ENCODE measurements around the gene CAMKMT. TPM values are rescaled to one million over a fixed set of nuclear protein-coding genes. Genes with fewer than 3 reads are reported as not detected.
A peak's percentile ranks its signal among the peaks of the same experiment; 100 is the strongest.

The CAMKMT gene
- total and polyA plus RNA-seq, 2 donors (not counting 1 experiment from before 2014, with no cell fraction given) = 6.2 to 23.3 TPM

- Histone ChIP-seq H3K27me3 (replicated peaks in 1 of 4; ENCODE audit: control extremely low read depth in 1 of 4, control insufficient read depth in 3 of 4, insufficient read depth in 4 of 4, low read length in 3 of 4) (no peaks in the 10 kb centered on the region), H3K4me3 (ENCODE audit: control extremely low read depth in 1 of 5, extremely low read depth in 1 of 5, insufficient read depth in 1 of 5, low read depth in 2 of 5, low read length in 4 of 5) (no peak overlapping the region), H3K4me2 (replicated peaks; ENCODE audit: low read depth, low read length, poor library complexity, severe bottlenecking) (no peak overlapping the region), H3K79me2 (ENCODE audit: control insufficient read depth, insufficient read depth, low read length) (no peaks in the 10 kb centered on the region), H3K36me3 (replicated peaks in 1 of 2; ENCODE audit: control extremely low read depth in 1 of 2, control insufficient read depth in 1 of 2, extremely low read depth in 1 of 2, insufficient read depth in 2 of 2, low read length in 1 of 2) (no peaks in the 10 kb centered on the region), H3K27ac (ENCODE audit: low read length in 2 of 2) (no peak overlapping the region), H3K9ac (ENCODE audit: low read length) (no peak overlapping the region), H2AFZ (ENCODE audit: insufficient read depth, low read depth, low read length, poor library complexity, severe bottlenecking) (no peak overlapping the region), H4K20me1 (ENCODE audit: control insufficient read depth, insufficient read depth, low read length, poor library complexity, severe bottlenecking) (no peaks in the 10 kb centered on the region), H3K9me3 (ENCODE audit: control extremely low read depth in 1 of 3, control insufficient read depth in 2 of 3, insufficient read depth in 1 of 3, low read length in 2 of 3) (peaks cover 0 to 1% (median 0%) of the 10 kb centered on the region in 3 donors), H3K4me1 (ENCODE audit: control insufficient read depth in 2 of 2, insufficient read depth in 2 of 2, low read length in 2 of 2) (peaks cover 0 to 5% of the 10 kb centered on the region in 2 donors)
- Mint-ChIP-seq H3K27me3 (no peaks in the 10 kb centered on the region), H3K27ac (no peak overlapping the region), H3K9me3 (ENCODE audit: insufficient read depth) (no peaks in the 10 kb centered on the region), H3K4me1 (no peaks in the 10 kb centered on the region), H3K4me3 (no peak overlapping the region)
- ATAC-seq (ENCODE audit: low read depth) (peak; percentile 43), DNase-seq (peak; percentile 29)
- WGBS (ENCODE audit: insufficient coverage) = no CpG with 5 or more reads among the region's 1 CpG
- TF ChIP-seq CTCF (IDR thresholded peaks at IDR 0.05) (no peak), EZH2 (IDR thresholded peaks at IDR 0.05; ENCODE audit: borderline replicate concordance, insufficient read depth, low read depth, low read length, poor library complexity, severe bottlenecking) (no peak)
- CTCF ChIA-PET = interaction anchor here (1.1 to 5.7 kb wide), 5 partner anchors 12 to 397 kb away, joined by 3 to 88 read pairs (median 4); no protein-coding TSS in a partner anchor
- intact Hi-C loops (cut with micrococcal nuclease) = no loop called here
- POLR2A ChIA-PET = no interaction called here
Observed at GRCh38 chr2:44559108-44559507, 197.4 kb downstream of the CAMKMT start.

- peak; percentile 31 for TF ChIP-seq CTCF (IDR thresholded peaks at IDR 0.05)
- TF ChIP-seq EZH2 (IDR thresholded peaks at IDR 0.05; ENCODE audit: borderline replicate concordance, insufficient read depth, low read depth, low read length, poor library complexity, severe bottlenecking) = no peak
- Histone ChIP-seq H3K79me2 (ENCODE audit: control insufficient read depth, insufficient read depth, low read length) (no peaks in the 10 kb centered on the region), H3K9ac (ENCODE audit: low read length) (no peak overlapping the region), H3K36me3 (replicated peaks in 1 of 2; ENCODE audit: control extremely low read depth in 1 of 2, control insufficient read depth in 1 of 2, extremely low read depth in 1 of 2, insufficient read depth in 2 of 2, low read length in 1 of 2) (no peaks in the 10 kb centered on the region), H3K27me3 (replicated peaks in 1 of 4; ENCODE audit: control extremely low read depth in 1 of 4, control insufficient read depth in 3 of 4, insufficient read depth in 4 of 4, low read length in 3 of 4) (no peaks in the 10 kb centered on the region), H4K20me1 (ENCODE audit: control insufficient read depth, insufficient read depth, low read length, poor library complexity, severe bottlenecking) (no peaks in the 10 kb centered on the region), H3K9me3 (ENCODE audit: control extremely low read depth in 1 of 3, control insufficient read depth in 2 of 3, insufficient read depth in 1 of 3, low read length in 2 of 3) (peaks cover 0 to 1% (median 0%) of the 10 kb centered on the region in 3 donors), H2AFZ (ENCODE audit: insufficient read depth, low read depth, low read length, poor library complexity, severe bottlenecking) (no peak overlapping the region), H3K27ac (ENCODE audit: low read length in 2 of 2) (no peak overlapping the region), H3K4me2 (replicated peaks; ENCODE audit: low read depth, low read length, poor library complexity, severe bottlenecking) (no peak overlapping the region), H3K4me3 (ENCODE audit: control extremely low read depth in 1 of 5, extremely low read depth in 1 of 5, insufficient read depth in 1 of 5, low read depth in 2 of 5, low read length in 4 of 5) (no peak overlapping the region), H3K4me1 (ENCODE audit: control insufficient read depth in 2 of 2, insufficient read depth in 2 of 2, low read length in 2 of 2) (peaks cover 0 to 5% of the 10 kb centered on the region in 2 donors)
- Mint-ChIP-seq H3K27me3 (no peaks in the 10 kb centered on the region), H3K27ac (no peak overlapping the region), H3K9me3 (ENCODE audit: insufficient read depth) (no peaks in the 10 kb centered on the region), H3K4me1 (no peaks in the 10 kb centered on the region), H3K4me3 (no peak overlapping the region)
- DNase-seq (peak; percentile 22), ATAC-seq (ENCODE audit: low read depth) (no peak)
- POLR2A ChIA-PET = no interaction called here
- WGBS (ENCODE audit: insufficient coverage) = 94% methylated on average over 2 of the region's 4 CpGs
- CTCF ChIA-PET = interaction anchor here (0.8 to 5.7 kb wide), 10 partner anchors 13 to 396 kb away, joined by 3 to 88 read pairs (median 3); no protein-coding TSS in a partner anchor
- intact Hi-C loops (cut with micrococcal nuclease) = no loop called here
Observed at GRCh38 chr2:44560352-44560751, 198.6 kb downstream of the CAMKMT start.

Measured in B cell (primary cell).